ENCODE results near the gene FRK. TPM values are rescaled to one million over a fixed set of nuclear protein-coding genes. Genes with fewer than 3 reads are reported as not detected.
"Not testable (repeated sequence)": the region's sequence is repeated elsewhere in the genome, so short reads cannot be mapped to it uniquely, and the experiment has no call there.

The FRK gene
- total and polyA plus RNA-seq, 9 donors = 0.40 to 0.79 (median 0.51) TPM

DNA sequence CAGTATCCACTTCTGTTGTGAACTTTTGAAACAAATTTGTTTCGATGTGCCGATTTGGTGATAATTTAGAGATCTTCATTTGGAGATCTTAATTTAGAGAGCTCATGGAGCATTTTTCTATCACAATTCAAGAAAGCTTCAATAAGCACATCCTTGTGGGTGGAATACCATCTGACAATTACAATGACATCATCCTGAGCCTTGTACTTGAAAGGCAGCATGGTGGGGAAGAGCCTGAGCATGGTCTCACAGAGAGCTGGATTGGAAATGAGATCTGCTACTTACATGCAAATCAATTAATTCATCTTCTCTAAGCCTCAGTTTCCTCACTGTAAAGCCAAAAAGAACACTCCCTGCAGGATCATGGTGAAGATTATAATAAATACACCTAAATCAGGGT, 75.9 kb downstream of the FRK start:
- Histone ChIP-seq H3K4me3 (ENCODE audit: low read length) (no peak overlapping the region), H3K27ac (ENCODE audit: low read length) (no peak overlapping the region), H3K4me1 (ENCODE audit: control insufficient read depth, insufficient read depth, low read length) (no peaks in the 10 kb centered on the region), H3K9me3 (replicated peaks; ENCODE audit: control insufficient read depth, low read depth, low read length) (no peaks in the 10 kb centered on the region), H3K27me3 (ENCODE audit: control insufficient read depth, insufficient read depth, low read length) (no peaks in the 10 kb centered on the region), H3K36me3 (ENCODE audit: control insufficient read depth, insufficient read depth, low read length) (no peaks in the 10 kb centered on the region)
- no peak for DNase-seq
- WGBS (ENCODE audit: insufficient coverage) = no CpG with 5 or more reads among the region's 2 CpGs

GRCh38 chr6:115983998-115984397, 76.7 kb downstream of the FRK start:
- no peak for DNase-seq
- H3K27ac ChIP-seq (ENCODE audit: low read length) = no peak overlapping the region
- H3K4me1 ChIP-seq (ENCODE audit: control insufficient read depth, insufficient read depth, low read length) = no peaks in the 10 kb centered on the region
- WGBS (ENCODE audit: insufficient coverage) = 92% methylated on average over 3 of the region's 4 CpGs
- H3K4me3 ChIP-seq (ENCODE audit: low read length) = no peak overlapping the region
- H3K9me3 ChIP-seq (replicated peaks; ENCODE audit: control insufficient read depth, low read depth, low read length) = no peaks in the 10 kb centered on the region
- H3K27me3 ChIP-seq (ENCODE audit: control insufficient read depth, insufficient read depth, low read length) = no peaks in the 10 kb centered on the region
- no peaks in the 10 kb centered on the region for H3K36me3 ChIP-seq (ENCODE audit: control insufficient read depth, insufficient read depth, low read length)

- Histone ChIP-seq H3K27ac (ENCODE audit: low read length) (no peak overlapping the region), H3K27me3 (ENCODE audit: control insufficient read depth, insufficient read depth, low read length) (no peaks in the 10 kb centered on the region), H3K36me3 (ENCODE audit: control insufficient read depth, insufficient read depth, low read length) (no peaks in the 10 kb centered on the region), H3K4me1 (ENCODE audit: control insufficient read depth, insufficient read depth, low read length) (no peaks in the 10 kb centered on the region), H3K9me3 (replicated peaks; ENCODE audit: control insufficient read depth, low read depth, low read length) (no peaks in the 10 kb centered on the region), H3K4me3 (ENCODE audit: low read length) (no peak overlapping the region)
- WGBS (ENCODE audit: insufficient coverage) = no CpG with 5 or more reads among the region's 2 CpGs
- DNase-seq = no peak
Measured at GRCh38 chr6:115982453-115982852, 78.2 kb downstream of the FRK start.

- Histone ChIP-seq H3K27ac (ENCODE audit: low read length) (no peak overlapping the region), H3K9me3 (replicated peaks; ENCODE audit: control insufficient read depth, low read depth, low read length) (no peaks in the 10 kb centered on the region), H3K27me3 (ENCODE audit: control insufficient read depth, insufficient read depth, low read length) (no peaks in the 10 kb centered on the region), H3K36me3 (ENCODE audit: control insufficient read depth, insufficient read depth, low read length) (no peaks in the 10 kb centered on the region), H3K4me1 (ENCODE audit: control insufficient read depth, insufficient read depth, low read length) (no peaks in the 10 kb centered on the region), H3K4me3 (ENCODE audit: low read length) (no peak overlapping the region)
- WGBS (ENCODE audit: insufficient coverage) = no CpG with 5 or more reads among the region's 2 CpGs
- DNase-seq = no peak
Measured at GRCh38 chr6:115977220-115977619, 83.5 kb downstream of the FRK start.

GRCh38 chr6:115976321-115976870, 84.3 kb downstream of the FRK start:
- Histone ChIP-seq H3K27ac (ENCODE audit: low read length) (no peak overlapping the region), H3K36me3 (ENCODE audit: control insufficient read depth, insufficient read depth, low read length) (no peaks in the 10 kb centered on the region), H3K4me3 (ENCODE audit: low read length) (no peak overlapping the region), H3K27me3 (ENCODE audit: control insufficient read depth, insufficient read depth, low read length) (no peaks in the 10 kb centered on the region), H3K9me3 (replicated peaks; ENCODE audit: control insufficient read depth, low read depth, low read length) (no peaks in the 10 kb centered on the region), H3K4me1 (ENCODE audit: control insufficient read depth, insufficient read depth, low read length) (no peaks in the 10 kb centered on the region)
- no peak for DNase-seq
- WGBS (ENCODE audit: insufficient coverage) = 70% methylated on average over 2 of the region's 2 CpGs

DNA sequence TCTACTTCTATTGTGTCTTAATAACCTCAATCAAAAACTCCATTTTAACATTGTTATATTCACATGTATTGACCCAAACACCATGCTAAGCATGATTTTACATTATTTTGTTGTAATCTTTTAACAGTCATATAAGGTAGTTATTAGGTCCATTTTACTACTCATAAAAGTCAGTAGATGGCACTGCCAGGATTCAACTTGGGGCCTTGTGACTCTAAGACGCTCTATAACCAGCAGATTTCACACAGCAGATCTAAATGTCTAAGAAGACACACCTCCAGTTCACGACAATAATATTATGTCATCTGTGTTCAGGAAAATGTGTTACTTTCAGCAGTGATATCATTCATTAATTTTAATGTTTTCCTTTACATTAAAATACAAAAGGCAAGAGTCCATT, 88.0 kb downstream of the FRK start:
- Histone ChIP-seq H3K36me3 (ENCODE audit: control insufficient read depth, insufficient read depth, low read length) (no peaks in the 10 kb centered on the region), H3K4me3 (ENCODE audit: low read length) (no peak overlapping the region), H3K27me3 (ENCODE audit: control insufficient read depth, insufficient read depth, low read length) (no peaks in the 10 kb centered on the region), H3K27ac (ENCODE audit: low read length) (no peak overlapping the region), H3K9me3 (replicated peaks; ENCODE audit: control insufficient read depth, low read depth, low read length) (no peaks in the 10 kb centered on the region), H3K4me1 (ENCODE audit: control insufficient read depth, insufficient read depth, low read length) (no peaks in the 10 kb centered on the region)
- WGBS (ENCODE audit: insufficient coverage) = no CpG with 5 or more reads among the region's 2 CpGs
- no peak for DNase-seq

- 80% methylated on average over 1 of the region's 2 CpGs for WGBS (ENCODE audit: insufficient coverage)
- no peak for DNase-seq
Measured at GRCh38 chr6:115971785-115972184, 88.9 kb downstream of the FRK start.

DNA sequence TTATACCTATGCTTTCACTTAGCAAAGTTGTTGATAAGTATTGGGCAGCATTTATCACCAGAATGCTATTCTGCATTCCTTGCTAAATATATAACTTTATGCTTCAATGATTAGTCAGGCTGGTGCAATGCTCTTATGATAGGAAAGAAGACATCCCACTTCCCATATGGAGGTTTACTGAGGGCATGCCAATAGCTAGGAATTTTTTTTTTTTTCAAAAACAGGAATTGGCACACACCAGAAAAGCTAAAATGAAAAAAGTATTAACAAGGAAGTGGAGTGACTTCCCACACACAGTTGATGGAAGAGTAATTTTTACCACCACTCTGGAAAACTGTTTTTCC, 90.8 kb downstream of the FRK start:
- no peaks in the 10 kb centered on the region for H3K9me3 ChIP-seq (replicated peaks; ENCODE audit: control insufficient read depth, low read depth, low read length)
- H3K4me1 ChIP-seq (ENCODE audit: control insufficient read depth, insufficient read depth, low read length) = no peaks in the 10 kb centered on the region
- no peak overlapping the region for H3K4me3 ChIP-seq (ENCODE audit: low read length)
- H3K27ac ChIP-seq (ENCODE audit: low read length) = no peak overlapping the region
- H3K36me3 ChIP-seq (ENCODE audit: control insufficient read depth, insufficient read depth, low read length) = no peaks in the 10 kb centered on the region
- DNase-seq = no peak
- H3K27me3 ChIP-seq (ENCODE audit: control insufficient read depth, insufficient read depth, low read length) = no peaks in the 10 kb centered on the region

More at GRCh38 chr6:115971785-115972184, 88.9 kb downstream of the FRK start:
- H3K9me3 ChIP-seq (replicated peaks; ENCODE audit: control insufficient read depth, low read depth, low read length) = no peaks in the 10 kb centered on the region
- H3K27ac ChIP-seq (ENCODE audit: low read length) = no peak overlapping the region
- H3K36me3 ChIP-seq (ENCODE audit: control insufficient read depth, insufficient read depth, low read length) = no peaks in the 10 kb centered on the region
- H3K4me3 ChIP-seq (ENCODE audit: low read length) = no peak overlapping the region
- no peaks in the 10 kb centered on the region for H3K27me3 ChIP-seq (ENCODE audit: control insufficient read depth, insufficient read depth, low read length)
- H3K4me1 ChIP-seq (ENCODE audit: control insufficient read depth, insufficient read depth, low read length) = no peaks in the 10 kb centered on the region

DNA sequence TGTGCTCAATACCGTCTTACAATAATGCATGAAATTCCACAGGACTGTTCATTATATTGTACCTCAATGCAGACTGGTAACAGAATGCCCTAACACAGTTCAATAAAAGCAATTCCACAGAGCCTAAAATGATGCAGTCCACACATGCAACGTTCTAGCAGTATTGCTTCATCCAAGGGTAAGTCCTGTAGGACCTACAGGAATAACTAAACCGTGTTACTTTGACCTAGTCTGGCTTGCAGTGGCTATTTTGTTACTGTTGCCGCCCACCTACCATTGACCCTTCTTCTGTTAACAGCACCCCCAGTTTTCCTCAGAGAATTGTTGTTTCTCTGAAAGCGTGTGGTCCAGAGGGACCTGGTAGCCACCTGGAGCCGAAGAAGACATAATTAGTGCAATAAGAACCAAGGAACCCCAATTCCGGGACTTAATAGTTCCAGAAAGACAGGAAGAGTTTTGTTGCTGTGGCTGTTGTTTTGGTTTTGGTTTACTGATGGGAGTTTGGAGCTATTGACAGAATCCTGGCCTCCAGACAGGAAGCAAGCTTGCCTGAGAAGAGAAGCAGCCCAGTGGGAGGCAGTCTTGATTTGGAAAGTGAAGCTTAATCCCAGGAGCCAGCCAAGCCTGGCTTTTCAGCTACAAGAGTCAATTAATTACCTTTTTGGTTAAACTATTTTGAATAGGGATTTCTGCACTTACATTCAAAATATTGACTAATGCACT, 91.3 kb downstream of the FRK start:
- Histone ChIP-seq H3K9me3 (replicated peaks; ENCODE audit: control insufficient read depth, low read depth, low read length) (no peaks in the 10 kb centered on the region), H3K27ac (ENCODE audit: low read length) (no peak overlapping the region), H3K27me3 (ENCODE audit: control insufficient read depth, insufficient read depth, low read length) (no peaks in the 10 kb centered on the region), H3K4me1 (ENCODE audit: control insufficient read depth, insufficient read depth, low read length) (no peaks in the 10 kb centered on the region), H3K36me3 (ENCODE audit: control insufficient read depth, insufficient read depth, low read length) (no peaks in the 10 kb centered on the region), H3K4me3 (ENCODE audit: low read length) (no peak overlapping the region)
- peak; percentile 11 for DNase-seq
- 57% methylated on average over 5 of the region's 7 CpGs for WGBS (ENCODE audit: insufficient coverage)

DNA sequence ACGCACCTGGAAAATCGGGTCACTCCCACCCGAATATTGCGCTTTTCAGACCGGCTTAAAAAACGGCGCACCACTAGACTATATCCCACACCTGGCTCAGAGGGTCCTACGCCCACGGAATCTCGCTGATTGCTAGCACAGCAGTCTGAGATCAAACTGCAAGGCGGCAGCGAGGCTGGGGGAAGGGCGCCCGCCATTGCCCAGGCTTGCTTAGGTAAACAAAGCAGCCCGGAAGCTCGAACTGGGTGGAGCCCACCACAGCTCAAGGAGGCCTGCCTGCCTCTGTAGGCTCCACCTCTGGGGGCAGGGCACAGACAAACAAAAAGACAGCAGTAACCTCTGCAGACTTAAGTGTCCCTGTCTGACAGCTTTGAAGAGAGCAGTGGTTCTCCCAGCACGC, 100.4 kb downstream of the FRK start:
- not testable (repeated sequence) for H3K4me3 ChIP-seq (ENCODE audit: low read length); DNase-seq; H3K27ac ChIP-seq (ENCODE audit: low read length); H3K36me3 ChIP-seq (ENCODE audit: control insufficient read depth, insufficient read depth, low read length); H3K9me3 ChIP-seq (replicated peaks; ENCODE audit: control insufficient read depth, low read depth, low read length); H3K4me1 ChIP-seq (ENCODE audit: control insufficient read depth, insufficient read depth, low read length); H3K27me3 ChIP-seq (ENCODE audit: control insufficient read depth, insufficient read depth, low read length)
- no CpG with 5 or more reads among the region's 17 CpGs for WGBS (ENCODE audit: insufficient coverage)

DNA sequence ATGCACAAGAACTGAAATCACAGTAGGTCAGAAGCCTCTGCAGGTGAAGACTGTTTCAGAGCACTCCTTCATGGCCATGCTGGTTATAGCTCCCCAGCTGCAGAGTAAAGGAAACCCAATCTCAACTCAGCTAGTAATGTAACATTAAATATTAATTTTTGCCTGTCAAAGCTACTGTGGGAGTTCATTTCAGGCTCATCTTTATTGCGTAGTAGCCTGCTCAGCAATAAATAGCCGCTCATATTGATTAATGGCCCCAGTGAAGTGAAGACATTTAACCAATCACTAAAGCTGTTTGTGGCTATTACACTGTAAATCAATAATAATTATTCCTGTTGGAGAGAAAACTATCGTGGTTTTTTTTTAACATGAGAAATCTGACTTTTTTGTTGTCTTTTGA, 101.7 kb downstream of the FRK start:
- Histone ChIP-seq H3K9me3 (replicated peaks; ENCODE audit: control insufficient read depth, low read depth, low read length) (no peaks in the 10 kb centered on the region), H3K27ac (ENCODE audit: low read length) (no peak overlapping the region), H3K36me3 (ENCODE audit: control insufficient read depth, insufficient read depth, low read length) (no peaks in the 10 kb centered on the region), H3K4me1 (ENCODE audit: control insufficient read depth, insufficient read depth, low read length) (no peaks in the 10 kb centered on the region), H3K27me3 (ENCODE audit: control insufficient read depth, insufficient read depth, low read length) (no peaks in the 10 kb centered on the region), H3K4me3 (ENCODE audit: low read length) (no peak overlapping the region)
- no peak for DNase-seq
- no CpG with 5 or more reads among the region's 3 CpGs for WGBS (ENCODE audit: insufficient coverage)
